HCT116 (cell line): Measurements from ENCODE around the gene TSPAN11.

ENCODE experiments used
- CBX3 ChIP-seq: IDR thresholded peaks from 2 replicates; pipeline ENCODE4 v1.6.1; 2012; ENCODE audit warnings: low read depth
- TF ChIP-seq, protein P1 (sequence below), 3 experiments: fragments of 200-600 bp in 1 of 3; sonication (generic) in 1 of 3; IDR thresholded peaks in 2 of 3; conservative IDR thresholded peaks in 1 of 3; 2 replicates each; pipeline ENCODE4 v1.5.1; 2012 to 2017; ENCODE audit warnings: low read depth in 2 of 3, low read length in 2 of 3, antibody characterized with exemption in 1 of 3, borderline replicate concordance in 1 of 3, control low read depth in 1 of 3, mild to moderate bottlenecking in 1 of 3, mixed read lengths in 1 of 3, mixed run types in 1 of 3, moderate library complexity in 1 of 3; ENCODE audit not compliant: insufficient read depth in 1 of 3

DNA sequence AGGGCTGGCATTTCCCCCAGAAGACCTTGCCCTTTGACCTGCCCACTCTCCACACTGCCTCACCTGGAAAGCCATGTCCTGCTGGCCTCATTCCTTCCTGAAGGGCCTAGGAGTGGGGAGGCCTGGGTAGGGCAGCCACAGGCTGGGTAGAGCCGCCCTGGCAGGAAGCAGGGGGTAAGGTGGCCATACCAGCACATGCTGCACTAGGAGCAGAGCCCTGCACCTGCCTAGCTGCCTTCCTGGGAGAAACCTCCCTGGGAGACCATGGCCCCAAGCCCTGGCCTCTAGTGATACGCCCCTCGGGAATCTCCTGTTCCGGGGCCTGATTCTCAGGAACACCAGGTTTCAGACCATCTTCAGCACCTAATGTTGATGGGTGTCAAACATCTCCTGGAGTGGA is 65.8 kb downstream of the TSPAN11 start:
- TF ChIP-seq, protein P1, sequence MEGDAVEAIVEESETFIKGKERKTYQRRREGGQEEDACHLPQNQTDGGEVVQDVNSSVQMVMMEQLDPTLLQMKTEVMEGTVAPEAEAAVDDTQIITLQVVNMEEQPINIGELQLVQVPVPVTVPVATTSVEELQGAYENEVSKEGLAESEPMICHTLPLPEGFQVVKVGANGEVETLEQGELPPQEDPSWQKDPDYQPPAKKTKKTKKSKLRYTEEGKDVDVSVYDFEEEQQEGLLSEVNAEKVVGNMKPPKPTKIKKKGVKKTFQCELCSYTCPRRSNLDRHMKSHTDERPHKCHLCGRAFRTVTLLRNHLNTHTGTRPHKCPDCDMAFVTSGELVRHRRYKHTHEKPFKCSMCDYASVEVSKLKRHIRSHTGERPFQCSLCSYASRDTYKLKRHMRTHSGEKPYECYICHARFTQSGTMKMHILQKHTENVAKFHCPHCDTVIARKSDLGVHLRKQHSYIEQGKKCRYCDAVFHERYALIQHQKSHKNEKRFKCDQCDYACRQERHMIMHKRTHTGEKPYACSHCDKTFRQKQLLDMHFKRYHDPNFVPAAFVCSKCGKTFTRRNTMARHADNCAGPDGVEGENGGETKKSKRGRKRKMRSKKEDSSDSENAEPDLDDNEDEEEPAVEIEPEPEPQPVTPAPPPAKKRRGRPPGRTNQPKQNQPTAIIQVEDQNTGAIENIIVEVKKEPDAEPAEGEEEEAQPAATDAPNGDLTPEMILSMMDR (IDR thresholded peaks at IDR 0.05 in 2 of 3, conservative IDR thresholded peaks at IDR 0.05 in 1 of 3; ENCODE audit: borderline replicate concordance in 1 of 3, insufficient read depth in 1 of 3, low read depth in 2 of 3, low read length in 2 of 3) = no peak
- TF ChIP-seq CBX3 = no peak
